GM12892 (cell line): Measurements from ENCODE around the gene LRP11.

Experiments
- DNase-seq: peaks from one replicate; pipeline ENCODE4 v3.0.0; 2011; ENCODE audit not compliant: insufficient read length
- FAIRE-seq: peaks from 2 replicates; lab custom pipeline; 2011; peaks lifted over from hg19 to GRCh38; lab: Jason Lieb, UNC
- POLR2A ChIP-seq: IDR thresholded peaks from 2 replicates; pipeline ENCODE4 v1.6.1; 2011; ENCODE audit warnings: low read depth, low read length, control low read depth
- POLR2AphosphoS5 ChIP-seq: IDR thresholded peaks from 2 replicates; pipeline ENCODE4 v1.6.1; 2011; ENCODE audit warnings: low read depth, low read length, control low read depth
- TAF1 ChIP-seq: IDR thresholded peaks from 2 replicates; pipeline ENCODE4 v1.6.1; 2011; ENCODE audit warnings: low read depth, mild to moderate bottlenecking, control low read depth, low read length, borderline replicate concordance

The LRP11 gene

DNA sequence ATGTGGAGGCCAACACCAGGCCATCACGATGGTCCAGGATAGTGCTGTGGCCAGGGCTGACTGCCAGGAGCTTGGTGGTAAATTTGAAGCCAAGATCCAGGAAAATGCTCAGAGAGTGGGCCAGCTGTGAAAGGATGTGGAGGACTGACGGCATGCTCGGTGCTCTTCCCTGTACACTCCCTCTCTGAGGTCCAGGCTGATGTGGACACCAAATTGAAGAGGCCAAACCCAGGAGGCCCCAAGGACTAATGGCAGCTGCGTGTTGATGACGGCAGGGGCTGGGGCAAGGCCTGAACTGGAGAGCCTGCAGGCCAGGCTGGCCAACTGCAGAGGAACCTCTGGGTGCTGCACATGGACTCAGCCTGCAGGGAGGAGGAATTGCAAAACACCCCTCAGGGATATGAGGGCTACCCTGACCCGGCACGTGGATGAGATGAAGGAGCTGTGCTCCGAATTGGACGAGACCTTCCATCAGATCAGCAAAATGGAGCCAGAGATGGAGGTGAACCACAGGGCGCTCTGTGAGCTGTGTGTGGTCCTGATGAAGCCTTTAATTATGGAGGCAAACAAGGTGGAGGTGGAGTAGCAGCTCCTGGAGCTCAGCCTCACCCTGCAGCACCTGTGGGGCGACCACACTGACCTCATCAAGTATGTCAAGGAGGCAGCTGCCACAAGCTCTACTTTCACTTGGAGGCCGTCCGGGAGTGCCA, 40.7 kb upstream of the LRP11 start:
- DNase-seq (no peak), FAIRE-seq (no peak)
- TF ChIP-seq POLR2A (no peak), TAF1 (no peak), POLR2AphosphoS5 (no peak)

DNA sequence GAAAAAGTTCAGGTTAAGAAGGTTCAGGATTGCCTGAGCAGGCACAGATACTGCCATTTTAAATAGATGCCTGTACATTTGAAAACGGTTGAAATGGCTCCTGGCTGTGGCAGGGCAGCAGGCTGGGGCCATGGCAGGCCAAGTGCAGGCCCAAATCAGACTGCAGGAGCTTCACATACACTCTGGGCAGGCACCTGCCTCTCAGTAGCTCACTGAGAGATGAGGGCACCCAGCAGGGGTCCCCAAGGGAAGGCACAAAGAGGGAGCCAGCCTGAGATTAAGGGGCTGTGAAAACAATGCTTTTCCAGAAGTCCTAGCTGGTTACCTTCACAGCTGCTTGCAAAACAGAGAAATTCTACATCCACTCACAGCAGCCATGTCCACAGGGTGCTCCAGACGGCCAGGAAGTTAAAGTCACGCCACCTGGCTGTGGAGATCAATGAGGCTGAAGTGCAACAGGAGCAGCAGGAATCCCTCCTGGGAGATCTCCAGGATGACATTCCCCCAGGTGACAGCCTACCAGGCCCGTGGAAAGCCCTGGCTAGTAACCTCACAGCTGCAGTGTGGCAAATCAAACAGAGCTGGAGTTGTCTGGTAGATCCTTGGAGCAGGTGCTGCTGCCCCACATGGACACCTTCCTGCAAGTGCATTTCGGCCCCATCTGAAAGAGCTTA, 39.9 kb upstream of the LRP11 start:
- no peak for TF ChIP-seq POLR2AphosphoS5
- no peak for TF ChIP-seq POLR2A
- TF ChIP-seq TAF1, result no peak
- DNase-seq (no peak), FAIRE-seq (no peak)

DNA sequence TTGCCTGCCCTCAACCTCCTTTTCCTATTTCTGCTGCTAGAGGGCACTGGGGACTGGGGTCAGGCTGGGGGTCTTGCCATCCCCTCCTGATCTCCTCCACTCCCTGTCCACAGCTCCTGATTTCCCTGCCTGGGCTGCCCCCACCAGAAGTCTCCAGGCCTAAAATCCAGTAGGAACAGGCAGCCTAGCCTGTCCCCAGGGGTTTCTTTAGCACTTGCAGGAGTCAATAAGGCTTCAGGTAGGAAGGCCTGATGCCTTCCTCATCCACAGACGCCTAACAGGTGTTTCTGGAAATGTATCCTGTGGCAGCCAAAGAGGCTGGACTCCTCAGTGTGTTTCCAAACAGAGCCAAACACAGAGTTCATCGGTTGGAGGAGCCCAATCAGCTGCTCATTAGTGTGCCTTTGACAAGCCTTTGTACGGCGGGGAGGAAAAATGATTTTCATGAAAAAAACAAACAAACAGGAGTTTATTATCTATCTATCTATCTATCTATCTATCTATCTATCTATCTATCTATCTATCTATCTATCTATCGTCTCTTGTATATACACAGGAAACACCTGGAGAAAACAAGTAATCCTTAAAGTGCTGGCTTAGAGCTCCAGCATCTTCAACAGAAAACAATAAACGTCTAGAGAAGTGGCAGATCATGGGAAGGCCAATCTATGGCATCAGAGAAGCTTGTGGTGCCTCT, 37.4 kb upstream of the LRP11 start:
- FAIRE-seq, result no peak
- DNase-seq, result no peak
- TF ChIP-seq POLR2AphosphoS5, result no peak
- TF ChIP-seq TAF1, result no peak
- no peak for TF ChIP-seq POLR2A

- TF ChIP-seq POLR2AphosphoS5 (no peak), TAF1 (no peak), POLR2A (no peak)
- no peak for FAIRE-seq
- DNase-seq, result no peak
Measured at GRCh38 chr6:149900620-149901443, 36.7 kb upstream of the LRP11 start.

GRCh38 chr6:149899926-149900619, 35.9 kb upstream of the LRP11 start:
- DNase-seq (no peak), FAIRE-seq (no peak)
- TF ChIP-seq POLR2A, result no peak
- TF ChIP-seq POLR2AphosphoS5, result no peak
- no peak for TF ChIP-seq TAF1

DNA sequence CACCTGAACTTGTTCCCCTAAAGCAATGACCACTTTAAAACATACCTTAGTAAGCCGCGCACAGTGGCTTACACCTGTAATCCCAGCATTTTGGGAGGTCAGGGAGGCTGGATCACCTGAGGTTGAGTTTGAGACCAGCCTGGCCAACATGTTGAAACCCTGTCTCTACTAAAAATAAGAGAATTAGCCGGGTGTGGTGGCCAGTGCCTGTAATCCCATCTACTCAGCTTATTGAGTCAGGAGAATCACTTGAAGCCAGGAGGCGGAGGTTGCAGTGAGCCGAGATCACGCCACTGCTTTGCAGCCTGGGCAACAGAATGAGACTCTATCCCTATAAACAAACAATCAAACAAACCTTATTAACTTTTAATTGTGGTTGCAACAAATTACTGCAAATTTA, 35.3 kb upstream of the LRP11 start:
- DNase-seq, result no peak
- FAIRE-seq, result no peak
- TF ChIP-seq TAF1 (no peak), POLR2A (no peak), POLR2AphosphoS5 (no peak)

GRCh38 chr6:149898966-149899365, 34.8 kb upstream of the LRP11 start:
- TF ChIP-seq POLR2A, result no peak
- no peak for TF ChIP-seq TAF1
- no peak for TF ChIP-seq POLR2AphosphoS5
- no peak for FAIRE-seq

DNA sequence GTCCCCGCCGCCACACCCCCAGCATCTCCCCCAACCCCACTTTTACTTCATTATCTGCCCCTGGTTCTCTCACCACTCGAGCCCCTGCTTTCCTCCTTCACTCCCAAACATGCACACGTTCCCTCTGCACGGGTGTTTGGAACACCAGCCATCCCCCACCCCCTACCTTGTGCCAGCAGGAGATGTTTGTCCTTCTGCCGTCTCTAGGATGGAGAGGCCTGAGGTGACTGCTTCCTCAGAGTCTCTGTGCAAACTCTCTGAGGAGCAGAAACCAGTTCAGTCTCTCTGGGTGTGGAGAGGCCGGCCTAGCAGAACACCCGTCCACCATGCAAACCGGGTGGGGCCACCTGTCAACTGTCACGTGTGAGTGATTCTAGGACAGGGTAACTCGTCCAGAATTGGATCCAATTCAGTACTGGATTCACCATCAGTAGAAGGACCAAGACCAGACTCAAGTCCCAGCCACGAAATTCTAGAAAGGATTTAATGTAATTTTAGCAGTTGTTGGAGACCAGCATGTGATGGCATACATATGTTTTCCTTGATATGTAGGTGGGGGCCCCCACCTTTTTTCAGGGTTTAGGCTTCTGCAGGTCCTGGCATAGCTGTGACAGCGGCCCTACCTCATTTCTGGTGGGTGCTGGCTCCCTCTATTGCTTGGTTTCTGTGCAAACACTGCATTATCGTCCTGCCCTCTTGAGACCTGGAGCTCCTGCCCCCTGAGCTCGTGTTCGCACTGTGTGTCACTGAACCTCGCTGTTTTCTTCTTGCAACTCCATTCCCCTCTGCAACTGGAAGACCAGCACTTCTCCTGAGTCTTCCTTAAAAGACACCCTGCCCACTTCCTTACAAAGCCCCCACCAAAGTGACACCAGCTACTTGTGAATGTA, 33.9 kb upstream of the LRP11 start, which contains the start of gene RAET1E:
RAET1E (minus strand) TSS at position 259 of the 890 bp plus-strand sequence. CDS start 7,212 bp downstream, outside the sequence.
- no peak for FAIRE-seq
- TF ChIP-seq POLR2AphosphoS5, result no peak
- TF ChIP-seq POLR2A, result no peak
- no peak for TF ChIP-seq TAF1
- DNase-seq, result no peak

More at GRCh38 chr6:149898966-149899365, 34.8 kb upstream of the LRP11 start:
- DNase-seq, result no peak

DNA sequence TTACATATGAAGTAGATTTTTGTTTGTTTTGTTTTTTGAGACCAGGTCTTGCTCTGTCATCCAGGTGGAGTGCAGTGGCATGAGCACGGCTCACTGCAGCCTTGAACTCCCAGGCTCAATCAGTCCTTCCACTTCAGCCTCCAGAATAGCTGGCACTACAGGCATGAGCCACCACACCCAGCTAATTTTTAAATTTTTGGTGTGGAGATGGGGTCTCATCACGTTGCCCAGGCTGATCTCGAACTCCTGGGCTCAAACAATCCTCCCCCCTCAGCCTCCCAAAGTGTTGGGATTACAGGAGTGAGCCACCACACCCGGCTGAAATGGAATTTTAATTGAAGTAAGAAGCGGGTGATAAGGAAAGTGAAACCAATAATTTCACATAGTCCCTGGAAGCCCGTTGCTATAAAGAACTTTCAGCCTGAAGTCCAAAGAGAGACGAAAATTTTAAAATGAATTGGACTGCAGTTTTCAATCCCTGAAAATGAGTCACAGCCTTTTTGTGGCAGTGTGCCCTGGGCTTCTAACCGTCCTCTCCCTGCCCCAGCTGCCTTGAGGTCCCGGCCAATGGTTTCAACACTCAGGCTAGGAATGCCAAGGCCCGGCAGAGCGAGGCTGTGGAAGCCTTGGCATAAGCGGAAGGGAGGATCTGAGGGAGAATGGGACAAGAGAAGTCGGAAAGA, 33.0 kb upstream of the LRP11 start:
- FAIRE-seq, result no peak

More for the DNA sequence above, 33.0 kb upstream of the LRP11 start:
- TF ChIP-seq POLR2AphosphoS5 (no peak), TAF1 (no peak), POLR2A (no peak)
- no peak for DNase-seq
